ENCODE measurements around the gene TAS2R50. TPM values are rescaled to one million over a fixed set of nuclear protein-coding genes. Genes with fewer than 3 reads are reported as not detected.

The TAS2R50 gene
- total RNA-seq, 2 experiments from 2014 or later = 0.25 to 0.73 TPM

GRCh38 chr12:10974965-10975364 lies 11.7 kb downstream of the TAS2R50 start:
- Mint-ChIP-seq H3K4me3 (no peak overlapping the region), H3K4me1 (no peaks in the 10 kb centered on the region)
- no peak for DNase-seq

GRCh38 chr12:10968765-10969456 lies 17.8 kb downstream of the TAS2R50 start:
- ChIA-PET CTCF (no interaction called here), POLR2A (no interaction called here)

More at GRCh38 chr12:10974965-10975364, 11.7 kb downstream of the TAS2R50 start:
- H3K27ac Mint-ChIP-seq = no peak overlapping the region
- peaks cover 4% of the 10 kb centered on the region for H3K36me3 Mint-ChIP-seq (ENCODE audit: low read depth)
- H3K9me3 Mint-ChIP-seq = no peaks in the 10 kb centered on the region
- CTCF ChIA-PET = no interaction called here
- H3K27me3 Mint-ChIP-seq = peaks cover 25% of the 10 kb centered on the region
- POLR2A ChIA-PET = no interaction called here

GRCh38 chr12:10967409-10967808 lies 19.3 kb downstream of the TAS2R50 start:
- no peak overlapping the region for H3K27ac Mint-ChIP-seq
- no peaks in the 10 kb centered on the region for H3K9me3 Mint-ChIP-seq
- CTCF ChIA-PET = no interaction called here
- POLR2A ChIA-PET = no interaction called here
- H3K27me3 Mint-ChIP-seq = no peaks in the 10 kb centered on the region
- H3K36me3 Mint-ChIP-seq (ENCODE audit: low read depth) = no peaks in the 10 kb centered on the region
- no peaks in the 10 kb centered on the region for H3K4me1 Mint-ChIP-seq
- DNase-seq = no peak
- H3K4me3 Mint-ChIP-seq = no peak overlapping the region

More at GRCh38 chr12:10968765-10969456, 17.8 kb downstream of the TAS2R50 start:
- no peak overlapping the region for H3K4me3 Mint-ChIP-seq
- H3K27ac Mint-ChIP-seq = no peak overlapping the region
- no peaks in the 10 kb centered on the region for H3K4me1 Mint-ChIP-seq
- DNase-seq = no peak
- no peaks in the 10 kb centered on the region for H3K27me3 Mint-ChIP-seq
- H3K9me3 Mint-ChIP-seq = no peaks in the 10 kb centered on the region
- no peaks in the 10 kb centered on the region for H3K36me3 Mint-ChIP-seq (ENCODE audit: low read depth)

GRCh38 chr12:10966314-10966713 lies 20.4 kb downstream of the TAS2R50 start:
- H3K4me3 Mint-ChIP-seq = no peak overlapping the region
- H3K27ac Mint-ChIP-seq = no peak overlapping the region
- POLR2A ChIA-PET = no interaction called here
- H3K27me3 Mint-ChIP-seq = no peaks in the 10 kb centered on the region
- no peaks in the 10 kb centered on the region for H3K4me1 Mint-ChIP-seq
- no peaks in the 10 kb centered on the region for H3K9me3 Mint-ChIP-seq
- H3K36me3 Mint-ChIP-seq (ENCODE audit: low read depth) = no peaks in the 10 kb centered on the region
- DNase-seq = no peak
- CTCF ChIA-PET = no interaction called here

- no peaks in the 10 kb centered on the region for H3K27me3 Mint-ChIP-seq
- no peak overlapping the region for H3K4me3 Mint-ChIP-seq
- POLR2A ChIA-PET = no interaction called here
- peaks cover 2% of the 10 kb centered on the region for H3K4me1 Mint-ChIP-seq
- no peak overlapping the region for H3K27ac Mint-ChIP-seq
- H3K9me3 Mint-ChIP-seq = no peaks in the 10 kb centered on the region
- CTCF ChIA-PET = no interaction called here
- DNase-seq = no peak
- no peaks in the 10 kb centered on the region for H3K36me3 Mint-ChIP-seq (ENCODE audit: low read depth)
Observed at GRCh38 chr12:10965476-10965875, 21.2 kb downstream of the TAS2R50 start.

- Mint-ChIP-seq H3K27me3 (no peaks in the 10 kb centered on the region), H3K9me3 (no peaks in the 10 kb centered on the region), H3K4me1 (peaks cover 21% of the 10 kb centered on the region), H3K27ac (no peak overlapping the region), H3K36me3 (ENCODE audit: low read depth) (peaks cover 3% of the 10 kb centered on the region), H3K4me3 (no peak overlapping the region)
- CTCF ChIA-PET = interaction anchor here (1.4 kb wide), 1 partner anchor 240 kb away, joined by 6 read pairs; no protein-coding TSS in a partner anchor
- no peak for DNase-seq
- POLR2A ChIA-PET = no interaction called here
Observed at GRCh38 chr12:10960211-10960610, 26.5 kb downstream of the TAS2R50 start.

- Mint-ChIP-seq H3K9me3 (no peaks in the 10 kb centered on the region), H3K36me3 (ENCODE audit: low read depth) (peaks cover 3% of the 10 kb centered on the region), H3K4me3 (no peak overlapping the region), H3K4me1 (peaks cover 21% of the 10 kb centered on the region), H3K27me3 (no peaks in the 10 kb centered on the region), H3K27ac (no peak overlapping the region)
- ChIA-PET POLR2A (no interaction called here), CTCF (interaction anchor here (1.4 kb wide), 1 partner anchor 240 kb away, joined by 6 read pairs; no protein-coding TSS in a partner anchor)
- DNase-seq = no peak
Observed at GRCh38 chr12:10959804-10960203, 26.9 kb downstream of the TAS2R50 start.

GRCh38 chr12:10957741-10958140 lies 29.0 kb downstream of the TAS2R50 start:
- ChIA-PET CTCF (no interaction called here), POLR2A (no interaction called here)
- no peak for DNase-seq
- H3K4me1 Mint-ChIP-seq = peaks cover 24% of the 10 kb centered on the region
- peaks cover 3% of the 10 kb centered on the region for H3K36me3 Mint-ChIP-seq (ENCODE audit: low read depth)
- H3K27me3 Mint-ChIP-seq = no peaks in the 10 kb centered on the region
- H3K4me3 Mint-ChIP-seq = no peak overlapping the region
- no peak overlapping the region for H3K27ac Mint-ChIP-seq
- H3K9me3 Mint-ChIP-seq = peaks cover 2% of the 10 kb centered on the region

- POLR2A ChIA-PET = no interaction called here
- H3K36me3 Mint-ChIP-seq (ENCODE audit: low read depth) = peaks cover 3% of the 10 kb centered on the region
- H3K4me3 Mint-ChIP-seq = no peak overlapping the region
- H3K27me3 Mint-ChIP-seq = no peaks in the 10 kb centered on the region
- peaks cover 24% of the 10 kb centered on the region for H3K4me1 Mint-ChIP-seq
- CTCF ChIA-PET = no interaction called here
- H3K9me3 Mint-ChIP-seq = peaks cover 5% of the 10 kb centered on the region
- DNase-seq = no peak
- H3K27ac Mint-ChIP-seq = no peak overlapping the region
Observed at GRCh38 chr12:10956085-10956484, 30.6 kb downstream of the TAS2R50 start.

GRCh38 chr12:10952645-10953044 lies 34.1 kb downstream of the TAS2R50 start:
- Mint-ChIP-seq H3K27me3 (no peaks in the 10 kb centered on the region), H3K27ac (no peak overlapping the region), H3K4me3 (no peak overlapping the region), H3K4me1 (peaks cover 13% of the 10 kb centered on the region), H3K36me3 (ENCODE audit: low read depth) (peaks cover 4% of the 10 kb centered on the region), H3K9me3 (peaks cover 16% of the 10 kb centered on the region)
- CTCF ChIA-PET = no interaction called here
- POLR2A ChIA-PET = no interaction called here
- no peak for DNase-seq

- CTCF ChIA-PET = no interaction called here
- no peaks in the 10 kb centered on the region for H3K4me1 Mint-ChIP-seq
- no peak for DNase-seq
- no peak overlapping the region for H3K27ac Mint-ChIP-seq
- no peaks in the 10 kb centered on the region for H3K27me3 Mint-ChIP-seq
- POLR2A ChIA-PET = no interaction called here
- H3K4me3 Mint-ChIP-seq = no peak overlapping the region
- peaks cover 12% of the 10 kb centered on the region for H3K9me3 Mint-ChIP-seq
- H3K36me3 Mint-ChIP-seq (ENCODE audit: low read depth) = no peaks in the 10 kb centered on the region
Observed at GRCh38 chr12:10943167-10943566, 43.5 kb downstream of the TAS2R50 start.

- no peaks in the 10 kb centered on the region for H3K27me3 Mint-ChIP-seq
- no peaks in the 10 kb centered on the region for H3K4me1 Mint-ChIP-seq
- H3K4me3 Mint-ChIP-seq = no peak overlapping the region
- CTCF ChIA-PET = no interaction called here
- POLR2A ChIA-PET = interaction anchor here (1.1 kb wide), 1 partner anchor 229 kb away, joined by 5 read pairs; the partner anchor contains the start of gene SMIM10L1
- H3K36me3 Mint-ChIP-seq (ENCODE audit: low read depth) = no peaks in the 10 kb centered on the region
- H3K27ac Mint-ChIP-seq = no peak overlapping the region
- no peak for DNase-seq
- peaks cover 4% of the 10 kb centered on the region for H3K9me3 Mint-ChIP-seq
Observed at GRCh38 chr12:10941916-10942607, 44.6 kb downstream of the TAS2R50 start.

GRCh38 chr12:10941369-10941768 lies 45.3 kb downstream of the TAS2R50 start:
- Mint-ChIP-seq H3K9me3 (no peaks in the 10 kb centered on the region), H3K27ac (no peak overlapping the region), H3K4me3 (no peak overlapping the region), H3K36me3 (ENCODE audit: low read depth) (no peaks in the 10 kb centered on the region), H3K27me3 (no peaks in the 10 kb centered on the region), H3K4me1 (no peaks in the 10 kb centered on the region)
- CTCF ChIA-PET = no interaction called here
- POLR2A ChIA-PET = no interaction called here
- DNase-seq = no peak

GRCh38 chr12:10940389-10940788 lies 46.3 kb downstream of the TAS2R50 start:
- Mint-ChIP-seq H3K9me3 (no peaks in the 10 kb centered on the region), H3K27ac (no peak overlapping the region), H3K4me3 (no peak overlapping the region), H3K36me3 (ENCODE audit: low read depth) (no peaks in the 10 kb centered on the region), H3K27me3 (no peaks in the 10 kb centered on the region), H3K4me1 (no peaks in the 10 kb centered on the region)
- POLR2A ChIA-PET = no interaction called here
- CTCF ChIA-PET = no interaction called here
- no peak for DNase-seq
